RPMI7951 (cell line): ENCODE results near the gene ICAM5. TPM values are rescaled to one million over a fixed set of nuclear protein-coding genes. Genes with fewer than 3 reads are reported as not detected.
A peak's percentile ranks its signal among the peaks of the same experiment; 100 is the strongest.
"Not testable (repeated sequence)": the region's sequence is repeated elsewhere in the genome, so short reads cannot be mapped to it uniquely, and the experiment has no call there.

Experiments
- DNase-seq: peaks from one replicate; pipeline ENCODE4 v3.0.0-alpha.2; 2012; ENCODE audit warnings: low read depth
- total RNA-seq: library from RNA; depleted of rRNA; stranded (reverse); fragments of >200 nt; shearing (Covaris generic); gene quantifications from 2 replicates; pipeline ENCODE4 v1.2.3, GENCODE V29; 2014; rRNA removed

The ICAM5 gene
- 12.0 and 15.8 TPM in 2 replicates for total RNA-seq

DNA sequence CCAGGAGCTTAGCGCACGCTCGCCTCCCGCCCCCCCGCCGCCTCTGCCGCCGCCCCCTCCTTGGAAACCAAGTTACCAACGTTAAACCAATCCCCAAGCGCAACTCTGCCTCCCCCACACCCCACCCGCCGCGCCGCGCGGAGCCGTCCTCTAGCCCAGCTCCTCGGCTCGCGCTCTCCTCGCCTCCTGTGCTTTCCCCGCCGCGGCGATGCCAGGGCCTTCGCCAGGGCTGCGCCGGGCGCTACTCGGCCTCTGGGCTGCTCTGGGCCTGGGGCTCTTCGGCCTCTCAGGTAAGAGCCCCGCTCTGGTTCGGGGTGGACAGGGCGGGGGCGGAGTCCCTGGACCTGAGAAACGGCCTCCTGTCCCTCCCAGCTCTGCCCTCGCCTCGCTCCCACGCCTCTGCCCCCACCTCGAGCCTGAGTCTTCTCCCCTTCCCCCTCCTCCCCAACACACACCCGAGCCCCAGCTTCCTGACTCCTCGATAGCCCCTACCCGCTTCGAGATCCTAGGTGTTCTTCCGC lies at the start of gene ICAM5:
Gene ICAM5 (plus strand): TSS at position 117 of the 521 bp plus-strand sequence. CDS start 92 bp downstream, at position 209.
- peak; percentile 67 for DNase-seq

DNA sequence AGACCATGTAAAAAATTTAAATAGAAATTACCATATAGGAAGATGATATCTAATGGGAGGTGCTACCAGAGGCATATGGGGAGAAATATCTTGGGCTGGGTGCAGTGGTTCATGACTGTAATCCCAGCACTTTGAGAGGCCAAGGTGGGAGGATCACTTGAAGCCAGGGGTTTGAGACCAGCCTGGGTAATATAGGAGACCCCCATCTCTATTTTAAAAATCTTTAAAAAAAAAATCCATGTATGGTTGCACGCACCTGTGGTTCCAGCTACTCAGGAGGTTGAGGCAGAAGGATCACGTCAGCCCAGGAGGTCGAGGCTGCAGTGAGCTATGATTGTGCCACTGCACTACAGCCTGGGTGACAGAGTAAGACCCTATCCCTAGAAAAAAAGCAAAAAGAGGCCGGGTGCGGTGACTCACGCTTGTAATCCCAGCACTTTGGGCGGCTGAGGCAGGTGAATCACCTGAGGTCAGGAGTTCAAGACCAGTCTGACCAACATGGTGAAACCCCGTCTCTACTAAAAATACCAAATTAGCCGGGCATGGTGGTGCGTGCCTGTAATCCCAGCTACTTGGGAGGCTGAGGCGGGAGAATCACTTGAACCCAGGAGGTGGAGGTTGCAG lies 47.8 kb upstream of the ICAM5 start:
- DNase-seq = not testable (repeated sequence)

GRCh38 chr19:10243606-10244005 lies 46.1 kb upstream of the ICAM5 start:
- no peak for DNase-seq

DNA sequence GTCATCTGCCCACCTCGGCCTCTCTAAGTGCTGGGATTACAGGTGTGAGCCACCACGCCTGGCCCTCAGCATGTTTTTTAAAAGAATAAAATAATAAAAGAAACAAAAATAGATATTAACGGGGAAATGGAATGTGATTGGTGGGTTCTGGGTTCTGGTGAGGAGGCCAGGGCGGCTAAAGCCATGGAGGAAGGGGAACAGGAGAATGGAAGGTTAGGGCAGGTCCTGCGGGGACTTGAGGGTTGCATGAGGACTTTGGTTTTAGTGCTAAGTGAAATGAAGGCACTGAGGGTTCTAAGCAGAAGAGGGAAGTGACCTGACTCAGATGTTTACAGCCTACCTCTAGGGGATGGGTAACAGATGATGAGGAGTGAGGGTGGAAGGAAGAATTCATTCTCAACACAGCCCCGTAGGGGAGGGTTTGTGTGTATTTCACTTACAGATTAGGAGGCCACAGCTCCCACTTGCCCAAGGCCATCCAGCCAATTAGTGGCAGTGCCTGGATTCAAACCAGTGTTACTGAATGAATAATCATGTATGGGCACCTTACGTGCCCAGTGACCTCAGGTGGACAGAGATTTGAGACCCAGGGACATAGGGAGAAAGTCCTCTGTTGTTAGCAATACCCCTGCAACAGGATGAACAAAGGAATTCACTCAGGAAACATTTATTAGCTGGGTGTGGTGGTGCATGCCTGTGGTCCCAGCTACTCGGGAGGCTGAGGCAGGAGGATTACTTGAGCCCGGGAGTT lies 44.4 kb upstream of the ICAM5 start:
- DNase-seq = no peak

DNA sequence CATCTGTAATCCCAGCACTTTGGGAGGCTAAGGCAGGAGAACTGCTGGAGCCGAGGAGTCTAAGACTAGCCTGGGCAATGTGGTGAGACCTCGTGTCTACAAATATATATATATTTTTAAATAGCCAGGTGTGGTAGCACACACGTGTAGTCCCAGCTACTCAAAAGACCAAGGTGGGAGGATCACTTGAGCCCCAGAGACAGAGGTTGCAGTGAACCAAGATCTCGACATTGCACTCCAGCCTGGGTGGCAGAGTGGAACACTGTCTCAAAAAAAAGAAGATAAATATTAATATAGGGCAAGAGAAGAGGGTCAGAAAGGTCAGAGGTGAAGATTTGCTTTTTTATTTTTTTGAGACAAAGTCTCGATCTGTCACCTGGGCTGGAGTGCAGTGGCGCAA lies 43.2 kb upstream of the ICAM5 start:
- no peak for DNase-seq

DNA sequence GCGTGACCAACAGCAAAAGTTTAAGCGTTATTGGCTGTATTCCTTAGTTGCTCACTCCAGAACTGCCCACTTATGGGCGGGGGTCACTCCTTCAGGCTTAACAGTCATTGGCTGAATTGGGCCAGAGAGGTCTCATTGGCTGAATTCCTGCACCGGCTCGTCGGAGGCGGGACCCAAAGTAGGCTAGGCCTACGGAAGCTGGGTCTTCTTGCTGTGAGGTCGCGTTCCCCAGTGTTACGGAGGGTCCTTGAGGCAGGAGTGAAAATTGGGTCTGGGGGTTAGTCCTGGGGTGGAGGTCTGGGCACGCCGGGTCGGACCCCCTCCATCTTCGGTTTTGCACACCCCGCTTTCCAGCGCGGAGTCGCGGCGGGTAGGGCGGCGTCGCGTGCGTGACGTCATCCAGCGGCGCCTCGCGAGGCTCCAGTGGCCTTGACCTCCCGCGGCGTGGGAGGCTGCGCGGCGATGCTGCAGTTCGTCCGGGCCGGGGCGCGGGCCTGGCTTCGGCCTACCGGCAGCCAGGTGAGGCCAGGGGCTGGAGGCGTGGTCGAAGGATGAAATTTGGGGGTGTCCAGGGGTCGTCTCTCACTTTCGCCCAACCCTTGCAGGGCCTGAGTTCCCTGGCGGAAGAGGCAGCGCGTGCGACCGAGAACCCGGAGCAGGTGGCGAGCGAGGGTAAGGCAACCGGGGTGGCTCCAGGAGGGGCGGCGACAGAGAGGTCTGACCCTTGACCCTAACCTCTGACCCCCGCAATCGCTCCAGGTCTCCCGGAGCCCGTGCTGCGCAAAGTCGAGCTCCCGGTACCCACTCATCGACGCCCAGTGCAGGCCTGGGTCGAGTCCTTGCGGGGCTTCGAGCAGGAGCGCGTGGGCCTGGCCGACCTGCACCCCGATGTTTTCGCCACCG lies 37.7 kb upstream of the ICAM5 start, which contains the start of gene MRPL4:
Gene MRPL4 (plus strand): TSS at position 423 of the 903 bp plus-strand sequence. CDS start 40 bp downstream, at position 463.
- peak; percentile 99 for DNase-seq

DNA sequence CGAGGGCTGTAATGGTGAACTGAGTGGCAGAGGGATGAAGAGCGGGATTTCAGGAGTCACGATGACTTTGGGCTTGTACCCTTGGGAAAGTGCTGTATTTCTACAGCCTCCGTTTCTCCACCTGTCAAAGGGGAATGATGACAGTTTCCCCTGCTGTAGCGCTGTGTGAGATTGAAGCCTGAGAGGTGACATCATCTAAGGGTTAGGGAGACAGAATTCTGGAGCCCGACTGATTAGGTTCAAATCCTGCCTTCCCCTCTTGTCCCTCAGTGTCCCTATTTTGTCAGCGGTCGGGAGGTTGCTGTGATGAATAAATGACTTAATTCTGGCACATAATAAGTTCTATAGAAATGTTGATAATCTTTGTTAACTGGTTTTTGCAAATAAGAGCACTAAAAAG lies 37.0 kb upstream of the ICAM5 start:
- DNase-seq = no peak

DNA sequence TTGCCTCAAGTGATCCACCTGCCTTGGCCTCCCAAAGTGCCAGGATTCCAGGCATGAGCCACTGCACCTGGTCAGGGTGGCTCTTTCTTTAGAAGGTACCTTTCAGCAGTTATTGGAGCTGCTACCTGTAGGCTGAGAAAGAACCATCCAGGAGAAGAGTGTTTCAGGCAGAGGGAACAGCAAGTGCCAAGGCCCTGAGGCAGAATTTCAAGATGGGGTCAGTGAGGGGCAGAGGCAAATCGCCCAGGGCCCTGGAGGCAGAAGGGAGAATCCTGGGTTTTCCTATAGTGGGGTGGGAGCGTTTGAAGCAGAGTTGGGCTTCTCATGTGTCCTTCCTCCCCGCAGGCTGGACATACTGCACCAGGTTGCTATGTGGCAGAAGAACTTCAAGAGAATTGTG lies 35.5 kb upstream of the ICAM5 start:
- no peak for DNase-seq

- DNase-seq = no peak
These were observed 34.4 kb upstream of the ICAM5 start for GRCh38 chr19:10255358-10255757.

GRCh38 chr19:10256551-10256950 lies 33.2 kb upstream of the ICAM5 start:
- no peak for DNase-seq

DNA sequence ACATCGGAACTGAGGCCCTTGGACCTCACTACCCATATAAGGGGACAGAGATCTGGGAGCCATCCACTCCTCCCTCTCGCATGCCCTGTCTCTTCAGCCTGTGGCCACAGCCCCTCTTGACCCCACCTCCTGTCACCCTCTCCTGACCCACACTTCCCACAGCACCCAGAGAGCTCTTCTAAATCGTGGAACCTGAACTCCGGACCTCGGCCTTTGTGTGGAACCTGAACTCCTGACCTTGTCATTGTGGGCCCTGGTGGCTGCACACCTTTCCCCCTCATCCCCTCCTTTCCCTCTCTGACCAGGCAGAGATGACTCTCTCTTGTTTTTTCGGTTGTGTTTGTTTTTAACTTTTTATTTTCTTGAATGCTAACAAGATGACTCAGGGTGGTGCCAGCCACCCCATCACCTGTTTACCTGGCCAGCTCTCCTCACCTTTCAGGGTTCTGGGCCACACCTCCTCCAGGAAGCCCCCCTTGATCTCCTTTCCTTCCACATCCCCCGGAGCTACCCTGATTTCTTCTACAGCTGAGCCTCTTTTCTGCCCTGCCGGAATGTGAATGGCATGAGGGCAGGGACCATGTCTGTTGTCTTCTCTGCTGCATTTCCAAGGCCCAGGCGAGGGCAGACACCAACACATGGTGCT lies 32.7 kb upstream of the ICAM5 start:
- no peak for DNase-seq

GRCh38 chr19:10258080-10258710 lies 31.6 kb upstream of the ICAM5 start:
- DNase-seq = no peak

DNA sequence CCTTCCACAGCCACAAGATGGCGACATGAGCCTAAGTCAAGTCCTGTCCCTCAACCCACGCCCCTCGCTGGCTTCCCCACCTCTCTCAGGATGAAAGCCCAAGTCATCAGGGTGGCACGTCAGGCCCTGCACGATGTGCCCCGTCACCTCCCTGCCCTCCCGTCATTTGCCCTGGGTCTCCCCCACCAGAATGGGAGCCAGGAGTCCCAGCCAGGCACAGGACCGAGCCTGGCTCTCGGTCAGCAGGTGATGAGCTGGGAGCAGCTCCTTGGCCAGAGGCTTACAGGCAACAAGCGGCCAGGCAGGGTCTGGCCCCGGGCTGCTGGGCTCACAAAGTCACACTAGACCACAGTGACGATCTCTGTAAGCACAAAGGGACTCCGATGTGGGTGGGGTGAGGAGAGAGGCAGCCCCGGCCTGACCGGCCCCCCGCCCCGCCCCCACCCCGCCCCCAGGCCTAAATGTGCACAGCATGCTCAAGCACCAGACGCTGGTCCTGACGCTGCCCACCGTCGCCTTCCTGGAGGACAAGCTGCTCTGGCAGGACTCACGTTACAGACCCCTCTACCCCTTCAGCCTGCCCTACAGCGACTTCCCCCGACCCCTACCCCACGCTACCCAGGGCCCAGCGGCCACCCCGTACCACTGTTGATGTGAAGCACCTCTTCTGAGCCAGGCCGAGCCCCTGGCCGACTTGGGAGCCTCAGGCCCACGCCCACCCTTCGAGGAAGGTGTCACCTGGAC lies 30.4 kb upstream of the ICAM5 start:
- DNase-seq = peak; percentile 73

DNA sequence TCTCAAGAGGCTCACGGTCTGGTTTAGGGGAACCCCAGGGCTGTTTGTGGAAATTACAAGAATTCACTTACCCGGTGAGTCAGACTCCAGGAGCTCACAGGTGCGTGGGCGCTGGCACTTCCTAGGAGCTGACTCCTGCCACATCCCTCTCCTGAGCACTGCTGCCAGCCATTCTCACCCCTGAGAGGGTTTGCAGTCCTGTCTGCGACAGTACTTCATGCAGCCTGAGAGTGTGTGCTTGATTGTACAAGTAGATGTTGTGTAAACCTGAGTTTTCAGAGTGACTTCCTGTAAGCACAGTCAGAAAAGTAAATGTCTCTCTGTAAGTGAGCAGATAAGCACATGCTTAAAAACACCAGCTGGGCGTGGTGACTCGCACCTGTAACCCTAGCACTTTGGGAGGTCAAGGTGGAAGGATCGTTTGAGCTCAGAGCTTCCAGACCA lies 29.6 kb upstream of the ICAM5 start:
- DNase-seq = no peak

- peak; percentile 46 for DNase-seq
These were observed 27.0 kb upstream of the ICAM5 start for GRCh38 chr19:10262771-10263170.

DNA sequence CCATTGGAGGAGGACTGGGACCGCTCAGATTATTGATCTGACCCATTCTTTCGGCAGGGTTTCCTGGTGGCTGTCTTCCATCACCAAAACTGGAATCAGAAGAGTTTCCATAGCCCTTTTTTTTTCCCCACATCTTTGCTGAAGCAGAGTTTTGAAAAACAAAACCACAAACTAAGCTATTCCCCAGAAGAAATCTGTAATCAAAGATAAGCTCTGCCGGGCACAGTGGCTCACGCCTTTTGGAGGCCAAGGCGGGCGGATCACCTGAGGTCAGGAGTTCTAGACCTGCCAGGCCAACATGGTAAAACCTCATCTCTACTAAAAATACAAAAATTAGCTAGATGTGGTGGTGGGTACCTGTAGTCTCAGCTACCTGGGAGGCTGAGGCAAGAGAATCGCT lies 23.0 kb upstream of the ICAM5 start:
- no peak for DNase-seq

DNA sequence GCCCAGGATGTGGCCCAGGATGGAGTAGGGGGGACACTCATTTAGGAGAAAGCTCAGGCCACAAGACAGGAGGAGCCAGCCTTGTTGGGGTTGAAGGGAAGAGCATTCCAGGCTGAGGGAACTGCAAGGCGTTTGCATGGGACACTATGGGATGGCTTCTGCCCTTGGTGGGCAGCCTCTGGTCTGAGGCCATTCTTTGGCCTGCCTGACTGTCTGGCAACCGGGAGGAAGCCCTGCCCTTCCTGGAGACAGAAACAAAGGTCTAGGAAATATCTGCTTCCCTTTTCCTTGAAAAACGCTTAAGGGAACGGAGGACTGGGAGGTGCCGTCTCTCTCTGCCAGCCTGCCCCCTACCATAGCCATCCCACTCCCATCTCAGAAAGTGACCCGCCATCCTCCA lies 21.7 kb upstream of the ICAM5 start:
- no peak for DNase-seq

GRCh38 chr19:10269333-10270179 lies 20.2 kb upstream of the ICAM5 start:
- DNase-seq = peak; percentile 77

DNA sequence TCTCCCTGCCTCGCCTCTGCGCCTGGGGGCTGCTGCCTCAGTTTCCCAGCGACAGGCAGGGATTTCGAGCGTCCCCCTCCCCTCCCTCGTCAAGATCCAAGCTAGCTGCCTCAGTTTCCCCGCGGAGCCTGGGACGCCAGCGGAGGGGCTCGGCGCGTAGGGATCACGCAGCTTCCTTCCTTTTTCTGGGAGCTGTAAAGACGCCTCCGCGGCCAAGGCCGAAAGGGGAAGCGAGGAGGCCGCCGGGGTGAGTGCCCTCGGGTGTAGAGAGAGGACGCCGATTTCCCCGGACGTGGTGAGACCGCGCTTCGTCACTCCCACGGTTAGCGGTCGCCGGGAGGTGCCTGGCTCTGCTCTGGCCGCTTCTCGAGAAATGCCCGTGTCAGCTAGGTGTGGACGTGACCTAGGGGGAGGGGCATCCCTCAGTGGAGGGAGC lies 19.6 kb upstream of the ICAM5 start:
- peak; percentile 90 for DNase-seq
